Epithelial cell of esophagus (primary cell): ENCODE results near the gene PSPH.
A peak's percentile ranks its signal among the peaks of the same experiment; 100 is the strongest.

Experiments
- DNase-seq: peaks from one replicate; pipeline ENCODE4 v3.0.0; 2010; ENCODE audit warnings: low read depth
- H3K4me3 ChIP-seq: 2 replicates; pipeline ENCODE4 v1.5.1; 2011; ENCODE audit warnings: mild to moderate bottlenecking, low read length, control low read depth
- CTCF ChIP-seq: IDR thresholded peaks from 2 replicates; pipeline ENCODE4 v1.5.1; 2011; ENCODE audit warnings: low read depth, mild to moderate bottlenecking, low read length, control low read depth, inconsistent platforms; ENCODE audit not compliant: insufficient read depth; ENCODE audit errors: missing control alignments

PSPH gene

DNA sequence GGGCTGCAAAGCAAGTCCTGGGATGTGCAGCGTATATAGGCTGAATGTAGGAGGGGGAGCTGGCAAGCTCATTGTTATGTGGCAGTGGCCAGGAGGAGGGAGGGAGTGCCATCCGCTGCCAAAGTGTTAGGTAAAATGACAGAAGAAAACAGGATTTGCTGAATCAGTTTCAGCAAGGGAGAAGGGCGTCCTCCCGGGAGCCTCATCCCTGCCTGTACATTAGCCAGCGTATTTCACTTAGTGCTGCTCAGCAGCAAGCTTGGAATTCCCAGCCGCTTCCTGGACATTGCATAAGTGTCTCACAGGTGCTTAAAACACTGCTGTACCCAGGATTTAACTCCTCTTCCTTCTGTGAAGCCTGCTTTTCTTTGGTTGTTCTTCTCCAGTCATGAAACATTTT, 84.4 kb downstream of the PSPH start:
- no peak for TF ChIP-seq CTCF
- peak; percentile 62 for DNase-seq
- H3K4me3 ChIP-seq = no peak overlapping the region

- DNase-seq = peak; percentile 87
- no peak for TF ChIP-seq CTCF
- peak overlapping the region; percentile 5 for H3K4me3 ChIP-seq
Measured at GRCh38 chr7:55965805-55966421, 85.3 kb downstream of the PSPH start.

GRCh38 chr7:55965100-55965470, 86.2 kb downstream of the PSPH start:
- peak overlapping the region; percentile 48 for H3K4me3 ChIP-seq
- DNase-seq = peak; percentile 36
- no peak for TF ChIP-seq CTCF

DNA sequence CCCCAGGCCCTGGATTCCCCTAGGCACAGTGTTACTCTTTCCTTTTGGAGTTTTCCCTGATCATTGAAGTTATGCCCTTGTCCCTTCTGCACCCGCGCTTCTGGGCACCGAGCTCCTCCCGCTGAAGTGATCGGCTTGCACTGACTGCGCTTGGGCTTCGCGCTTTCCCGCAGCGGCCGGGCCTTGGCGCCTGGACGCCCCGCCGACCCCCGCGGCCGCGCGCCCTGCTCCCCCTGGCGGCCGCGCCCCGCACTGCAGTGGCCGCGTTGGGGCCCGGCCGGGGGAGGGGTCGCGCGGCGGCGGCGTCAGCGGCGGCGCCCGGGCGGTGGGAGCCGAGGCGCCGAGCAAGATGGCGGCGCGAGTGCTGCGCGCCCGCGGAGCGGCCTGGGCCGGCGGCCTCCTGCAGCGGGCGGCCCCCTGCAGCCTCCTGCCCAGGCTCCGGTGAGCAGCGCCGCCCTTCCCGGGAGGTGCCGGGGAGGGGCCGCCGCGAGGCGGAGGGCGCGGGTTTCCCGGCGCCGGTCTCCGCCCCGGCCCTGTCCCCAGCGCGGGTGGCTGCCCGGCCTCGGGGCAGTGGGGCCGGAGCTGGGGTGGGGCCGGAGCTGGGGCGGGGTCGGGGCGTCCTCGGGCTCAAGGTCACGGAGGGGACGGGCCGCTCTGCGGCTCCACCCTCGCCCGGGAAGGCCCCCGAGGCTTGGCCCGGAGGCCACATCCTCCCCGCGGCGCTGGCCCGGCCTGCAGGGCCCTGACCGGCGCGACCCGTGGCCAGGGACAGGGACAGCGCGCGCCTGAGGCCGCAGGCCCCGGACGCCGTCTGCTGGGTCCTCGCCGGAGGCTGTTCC, 86.8 kb downstream of the PSPH start, which contains the start of gene NIPSNAP2:
TSS of gene NIPSNAP2 (plus strand) at position 325 of the 839 bp plus-strand sequence. CDS start at position 350, 25 bp downstream.
- peak; percentile 34 for DNase-seq
- H3K4me3 ChIP-seq = peak within 1 kb of the TSS; percentile 55
- peak; percentile 19 for TF ChIP-seq CTCF

- H3K4me3 ChIP-seq = peak overlapping the region; percentile 55
- no peak for DNase-seq
- no peak for TF ChIP-seq CTCF
Measured at GRCh38 chr7:55963584-55964168, 87.6 kb downstream of the PSPH start.

DNA sequence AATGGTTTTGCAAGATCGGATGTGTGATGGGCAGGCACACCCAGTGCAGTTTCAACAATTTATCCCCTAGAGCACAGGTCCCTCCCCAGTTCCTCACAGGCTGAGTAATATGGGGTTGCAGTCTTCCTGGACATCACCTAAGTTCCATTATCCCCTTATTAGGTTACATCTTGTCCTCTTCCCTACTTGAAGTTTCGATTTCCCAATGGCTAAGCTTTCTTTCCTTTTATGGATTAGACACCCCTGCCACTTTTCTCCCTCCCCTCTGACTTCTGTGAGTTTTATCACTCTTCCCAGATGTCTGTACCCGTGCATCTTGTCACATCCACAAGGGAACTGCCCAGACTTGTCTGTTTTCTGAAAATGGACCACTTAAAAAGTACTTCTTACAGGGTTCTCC, 89.2 kb downstream of the PSPH start:
- no peak overlapping the region for H3K4me3 ChIP-seq
- TF ChIP-seq CTCF = no peak
- peak; percentile 79 for DNase-seq
